HL-60 (cell line): Measurements from ENCODE around the gene NT5E.

Experiments
- CTCF ChIP-seq: IDR thresholded peaks from one replicate; pipeline ENCODE4 v1.5.1; 2011; ENCODE audit warnings: low read length, control low read depth, inconsistent platforms; ENCODE audit not compliant: insufficient read depth
- GABPA ChIP-seq: IDR thresholded peaks from 2 replicates; pipeline ENCODE4 v1.6.1; 2012; ENCODE audit warnings: low read depth

GRCh38 chr6:85420551-85420950 is 29.3 kb upstream of the NT5E start:
- TF ChIP-seq CTCF: no peak
- TF ChIP-seq GABPA: no peak
